ENCODE measurements around the gene NANOS2.
"Not testable (repeated sequence)": the region's sequence is repeated elsewhere in the genome, so short reads cannot be mapped to it uniquely, and the experiment has no call there.

The NANOS2 gene

DNA sequence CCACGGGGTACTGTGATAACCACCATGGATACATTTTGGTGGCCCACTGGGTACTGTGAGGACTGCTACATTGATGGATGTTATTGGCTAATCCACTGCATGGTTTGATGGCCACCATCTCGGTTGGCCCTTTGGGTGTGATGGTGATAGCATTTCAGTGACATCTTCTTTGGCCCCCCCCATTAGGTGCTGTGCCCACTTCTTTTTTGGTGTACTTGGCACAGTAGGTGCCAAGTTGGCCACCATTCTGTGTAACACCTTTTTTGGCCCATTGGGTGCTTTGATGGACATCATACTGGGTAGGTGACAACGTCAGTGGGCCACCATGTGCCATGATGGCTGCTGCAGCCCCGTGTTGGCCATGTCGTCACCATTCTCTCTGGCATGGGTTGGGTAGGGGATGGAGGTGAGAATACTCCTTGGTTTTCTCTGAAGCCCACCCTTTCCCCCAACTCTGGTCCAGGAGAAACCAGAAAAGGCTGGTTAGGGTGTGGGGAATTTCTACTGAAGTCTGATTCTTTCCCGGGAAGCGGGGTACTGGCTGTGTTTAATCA is 41.3 kb downstream of the NANOS2 start:
- DNase-seq: no peak

DNA sequence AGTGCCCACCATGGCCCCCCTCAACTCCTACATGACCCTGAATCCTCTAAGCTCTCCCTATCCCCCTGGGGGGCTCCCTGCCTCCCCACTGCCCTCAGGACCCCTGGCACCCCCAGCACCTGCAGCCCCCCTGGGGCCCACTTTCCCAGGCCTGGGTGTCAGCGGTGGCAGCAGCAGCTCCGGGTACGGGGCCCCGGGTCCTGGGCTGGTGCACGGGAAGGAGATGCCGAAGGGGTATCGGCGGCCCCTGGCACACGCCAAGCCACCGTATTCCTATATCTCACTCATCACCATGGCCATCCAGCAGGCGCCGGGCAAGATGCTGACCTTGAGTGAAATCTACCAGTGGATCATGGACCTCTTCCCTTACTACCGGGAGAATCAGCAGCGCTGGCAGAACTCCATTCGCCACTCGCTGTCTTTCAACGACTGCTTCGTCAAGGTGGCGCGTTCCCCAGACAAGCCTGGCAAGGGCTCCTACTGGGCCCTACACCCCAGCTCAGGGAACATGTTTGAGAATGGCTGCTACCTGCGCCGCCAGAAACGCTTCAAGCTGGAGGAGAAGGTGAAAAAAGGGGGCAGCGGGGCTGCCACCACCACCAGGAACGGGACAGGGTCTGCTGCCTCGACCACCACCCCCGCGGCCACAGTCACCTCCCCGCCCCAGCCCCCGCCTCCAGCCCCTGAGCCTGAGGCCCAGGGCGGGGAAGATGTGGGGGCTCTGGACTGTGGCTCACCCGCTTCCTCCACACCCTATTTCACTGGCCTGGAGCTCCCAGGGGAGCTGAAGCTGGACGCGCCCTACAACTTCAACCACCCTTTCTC is 42.3 kb downstream of the NANOS2 start:
- DNase-seq: no peak

DNA sequence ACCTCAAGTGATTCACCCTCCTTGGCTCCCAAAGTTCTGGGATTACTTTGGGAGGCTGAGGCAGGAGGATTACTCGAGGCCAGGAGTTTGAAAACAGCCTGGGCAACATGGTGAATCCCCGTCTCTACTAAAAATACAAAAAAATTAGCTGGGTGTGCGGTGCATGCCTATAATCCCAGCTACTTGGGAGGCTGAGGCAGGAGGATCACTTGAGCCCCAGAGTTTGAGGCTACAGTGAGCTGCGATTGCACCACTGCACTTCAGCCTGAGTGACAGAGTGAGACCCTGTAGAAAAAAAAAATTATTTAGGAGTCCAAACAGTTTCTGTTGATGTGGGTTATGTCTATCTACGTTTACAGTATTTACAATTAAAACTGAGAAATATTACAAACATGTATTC is 43.8 kb downstream of the NANOS2 start:
- no peak for DNase-seq

DNA sequence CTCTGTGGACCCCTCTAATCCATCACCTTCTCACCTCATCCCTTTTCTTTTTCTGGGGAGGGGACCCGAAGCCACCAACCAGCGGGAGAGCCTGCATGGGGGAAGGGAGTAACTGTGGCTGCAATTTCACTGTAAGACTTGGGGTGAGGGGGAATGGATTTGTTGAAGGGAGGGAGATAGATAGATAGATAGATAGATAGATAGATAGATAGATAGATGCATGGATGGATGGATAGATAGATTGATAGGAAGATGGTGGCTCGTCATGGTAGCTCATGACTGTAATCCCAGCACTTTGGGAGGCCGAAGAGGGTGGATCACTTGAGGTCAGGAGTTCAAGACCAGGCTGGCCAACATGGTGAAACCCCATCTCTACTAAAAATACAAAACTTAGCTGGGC is 47.3 kb downstream of the NANOS2 start:
- DNase-seq: not testable (repeated sequence)

DNA sequence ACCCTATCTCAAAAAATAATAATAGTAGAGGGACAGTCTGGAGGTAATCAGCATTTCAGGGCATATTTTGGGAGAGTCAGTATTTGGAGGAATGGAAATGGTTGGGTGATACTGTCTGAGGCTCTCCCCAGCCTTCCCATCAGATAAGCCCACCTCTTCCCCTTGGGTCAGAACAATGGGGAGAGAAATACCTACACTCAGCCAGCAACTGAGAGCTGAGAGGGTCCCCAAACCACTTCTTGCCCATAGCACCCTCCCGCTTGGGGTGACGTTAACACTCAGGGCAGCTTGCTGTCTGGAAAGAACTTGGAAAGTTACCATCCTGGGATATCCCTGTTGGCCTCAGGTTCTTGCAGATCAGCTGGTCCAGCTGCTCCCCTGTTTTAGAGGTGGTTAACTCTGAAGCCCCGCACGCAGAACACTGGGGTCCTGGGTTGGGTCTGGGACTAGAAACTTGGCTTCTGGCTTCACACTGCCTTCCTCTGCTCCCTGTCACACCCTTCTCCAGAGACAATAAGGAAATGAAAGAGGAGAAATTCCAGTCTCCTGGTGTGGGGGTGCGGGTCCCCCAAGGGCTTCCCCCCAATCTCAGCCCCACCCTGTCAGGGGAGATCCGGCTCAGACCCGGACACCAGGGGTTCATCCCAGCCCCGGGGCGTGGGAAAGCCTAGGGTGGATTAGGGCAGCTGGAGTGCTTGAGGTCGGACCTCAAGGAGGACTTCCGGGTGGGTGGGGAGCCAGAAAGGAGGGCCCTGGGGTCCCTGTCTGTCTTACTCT is 48.0 kb downstream of the NANOS2 start:
- no peak for DNase-seq

DNA sequence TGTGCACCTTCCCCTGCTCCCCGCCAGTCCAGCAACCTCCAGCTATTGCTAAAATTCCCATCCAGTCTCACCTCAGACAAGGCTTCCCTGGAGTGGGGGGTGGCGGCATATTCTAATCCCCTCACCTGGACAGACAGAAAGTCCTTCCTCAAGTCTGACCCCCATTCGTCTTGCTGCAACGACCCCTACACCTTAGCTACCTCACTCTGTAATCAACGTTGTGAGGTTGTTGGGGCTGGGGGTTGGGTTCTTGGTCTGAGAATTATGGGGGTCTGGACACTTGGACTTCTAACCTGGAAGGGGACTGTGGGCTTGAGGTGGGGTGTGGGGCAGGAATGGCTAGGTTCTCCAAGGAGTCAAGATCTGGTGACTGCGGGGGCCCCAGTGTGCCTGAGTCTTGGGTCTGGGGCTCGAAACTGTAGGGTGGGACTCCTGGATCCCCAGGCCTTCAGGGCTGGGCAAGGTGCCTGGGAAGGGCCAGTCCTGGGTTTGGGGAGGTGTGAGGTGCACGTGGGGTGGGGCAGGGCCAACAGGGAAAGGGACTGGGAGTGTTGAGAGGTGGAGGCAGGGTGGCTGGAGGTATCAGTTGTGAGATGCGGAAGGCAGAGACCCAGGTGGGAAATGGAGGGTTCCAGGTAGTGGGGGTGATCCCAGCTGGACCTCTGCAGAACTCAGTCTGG is 49.2 kb downstream of the NANOS2 start:
- no peak for DNase-seq

DNA sequence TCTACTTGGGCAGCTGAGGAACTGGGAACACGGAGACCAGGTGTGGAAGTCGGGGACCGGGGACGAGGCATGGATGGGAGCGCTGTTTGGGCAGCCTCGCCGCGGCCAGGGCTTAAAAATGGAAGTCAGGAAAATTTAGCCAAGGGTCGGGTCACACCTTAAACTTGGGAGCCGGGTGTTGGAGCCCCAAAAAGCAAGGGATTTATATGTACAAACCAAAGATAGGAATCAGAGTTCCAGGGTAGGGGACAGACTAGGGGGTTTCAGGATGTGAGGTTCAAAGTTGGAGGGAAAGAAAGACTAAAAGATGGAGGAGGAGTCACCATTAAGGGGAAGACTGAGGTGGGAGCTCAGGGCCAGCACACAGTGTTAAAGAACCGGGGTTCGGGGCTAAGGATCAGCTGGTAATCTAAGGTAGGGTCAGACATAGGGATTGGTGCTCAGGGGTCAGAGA is 49.9 kb downstream of the NANOS2 start:
- DNase-seq: no peak

DNA sequence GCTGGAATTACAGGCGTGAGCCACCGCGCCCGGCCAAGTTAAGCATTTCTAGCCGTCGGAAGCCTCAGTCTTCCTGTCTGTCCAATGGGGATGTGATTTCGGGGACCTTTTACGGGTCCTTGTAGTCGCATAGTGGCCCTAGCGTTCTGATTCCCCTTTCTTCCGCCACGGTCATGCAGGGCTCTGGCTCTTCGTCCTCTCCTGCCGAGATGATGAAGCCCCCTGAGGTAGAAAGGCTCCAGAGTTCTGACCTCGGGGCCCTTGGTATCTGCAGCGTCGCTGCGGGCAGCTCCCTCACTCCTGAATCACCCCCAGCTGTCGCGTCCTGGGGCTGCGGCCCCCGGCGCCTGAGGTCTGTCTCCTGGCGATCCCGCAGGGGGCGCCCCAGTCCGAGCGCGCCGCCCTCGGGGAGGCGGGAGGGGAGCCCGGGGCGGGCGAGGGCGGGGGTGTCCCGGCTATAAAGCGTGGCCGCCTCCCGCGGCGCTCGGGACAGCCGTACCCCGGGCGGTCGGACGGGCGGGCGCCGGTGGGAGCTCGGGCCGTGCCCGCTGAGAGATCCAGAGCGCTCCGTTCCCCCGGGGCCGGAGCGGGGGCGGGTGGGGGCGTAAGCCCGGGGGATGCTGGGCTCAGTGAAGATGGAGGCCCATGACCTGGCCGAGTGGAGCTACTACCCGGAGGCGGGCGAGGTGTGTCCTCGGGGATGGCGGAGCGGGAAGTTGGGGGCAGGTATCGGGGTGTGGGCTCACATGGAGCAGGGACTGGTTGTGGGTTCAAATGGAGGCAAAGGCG is 50.5 kb downstream of the NANOS2 start, which contains the start of gene FOXA3:
Gene FOXA3 (plus strand): TSS at position 487 of the 789 bp plus-strand sequence. CDS start 131 bp downstream, at position 618.
- DNase-seq: no peak

DNA sequence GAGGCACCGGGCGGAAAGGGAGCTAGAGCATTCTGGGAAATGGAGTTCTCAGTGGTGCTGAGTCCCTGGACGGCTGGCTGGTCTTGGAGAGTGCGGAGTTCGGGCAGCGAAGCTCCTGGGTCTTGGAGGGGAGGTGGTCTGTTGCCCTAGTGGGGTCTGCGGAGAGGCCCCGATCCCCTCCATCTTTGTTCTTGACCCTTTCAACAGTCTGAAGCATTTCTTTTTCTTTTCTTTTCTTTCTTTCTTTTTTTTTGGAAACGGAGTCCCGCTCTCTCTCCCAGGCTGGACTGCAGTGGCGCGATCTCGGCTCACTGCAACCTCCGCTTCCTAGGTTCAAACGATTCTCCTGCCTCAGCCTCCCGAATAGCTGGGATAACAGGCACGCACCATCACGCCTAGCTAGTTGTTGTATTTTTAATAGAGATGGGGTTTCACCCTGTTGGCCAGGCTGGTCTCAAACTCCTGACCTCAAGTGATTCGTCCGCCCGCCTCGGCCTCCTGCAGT is 51.2 kb downstream of the NANOS2 start:
- no peak for DNase-seq

All from DMS79 (cell line).